Activated CD4-positive, CD25-positive, alpha-beta regulatory T cell (primary cell): ENCODE results near the gene HES5.
"Not testable (repeated sequence)": the region's sequence is repeated elsewhere in the genome, so short reads cannot be mapped to it uniquely, and the experiment has no call there.

Experiments used
- DNase-seq, 4 experiments: peaks; one replicate each; lab custom pipeline; 2025; lab: John Stamatoyannopoulos, UW

HES5 gene

GRCh38 chr1:2560299-2561073, 30.4 kb upstream of the HES5 start:
- DNase-seq = no peak

- DNase-seq = no peak
These were observed 29.6 kb upstream of the HES5 start for GRCh38 chr1:2559509-2560298.

- no peak for DNase-seq
These were observed 28.8 kb upstream of the HES5 start for GRCh38 chr1:2558861-2559260.

- DNase-seq = no peak
These were observed 28.4 kb upstream of the HES5 start for GRCh38 chr1:2558420-2558819.

GRCh38 chr1:2557482-2558400, 27.7 kb upstream of the HES5 start:
- DNase-seq = no peak

GRCh38 chr1:2556678-2557481, 26.8 kb upstream of the HES5 start:
- no peak for DNase-seq

- peak; percentile 35 to 56 (median 46) for DNase-seq
These were observed 26.2 kb upstream of the HES5 start, which contains the start of gene TNFRSF14 for GRCh38 chr1:2556277-2556677. TNFRSF14 (plus strand) TSS chr1:2556371; CDS start chr1:2556665, 294 bp downstream.

GRCh38 chr1:2555634-2556276, 25.7 kb upstream of the HES5 start:
- peak; percentile 26 to 57 (median 52) for DNase-seq

GRCh38 chr1:2554621-2555387, 24.7 kb upstream of the HES5 start:
- peak in 1 of 4 experiments; percentile 45 for DNase-seq

- no peak for DNase-seq
These were observed 24.0 kb upstream of the HES5 start for GRCh38 chr1:2553871-2554620.

- not testable (repeated sequence) for DNase-seq
These were observed 23.0 kb upstream of the HES5 start for GRCh38 chr1:2553076-2553475.

GRCh38 chr1:2552189-2552588, 22.1 kb upstream of the HES5 start:
- DNase-seq = no peak

GRCh38 chr1:2551544-2551943, 21.5 kb upstream of the HES5 start:
- not testable (repeated sequence) for DNase-seq

GRCh38 chr1:2550309-2550861, 20.3 kb upstream of the HES5 start:
- DNase-seq = not testable (repeated sequence)

GRCh38 chr1:2549367-2550029, 19.4 kb upstream of the HES5 start:
- DNase-seq = not testable (repeated sequence)

- peak; percentile 64 to 76 (median 75) for DNase-seq
These were observed 18.1 kb upstream of the HES5 start for GRCh38 chr1:2548068-2548589.

GRCh38 chr1:2547210-2548067, 17.4 kb upstream of the HES5 start:
- peak in 3 of 4 experiments; percentile 57 to 60 (median 57) for DNase-seq
